H4 (cell line): Measurements from ENCODE around the gene PWWP2B. TPM values are rescaled to one million over a fixed set of nuclear protein-coding genes. Genes with fewer than 3 reads are reported as not detected.
"Not testable (repeated sequence)": the region's sequence is repeated elsewhere in the genome, so short reads cannot be mapped to it uniquely, and the experiment has no call there.

Experiments
- DNase-seq: peaks from one replicate; pipeline ENCODE4 v3.0.0-alpha.2; 2015; ENCODE audit warnings: low spot score
- total RNA-seq: library from RNA; depleted of rRNA; stranded (reverse); fragments of >200 nt; shearing (Covaris generic); gene quantifications from 2 replicates; pipeline ENCODE4 v1.2.3, GENCODE V29; 2014

The PWWP2B gene
- total RNA-seq, 1 experiment from 2014 or later = 2.2 TPM

DNA sequence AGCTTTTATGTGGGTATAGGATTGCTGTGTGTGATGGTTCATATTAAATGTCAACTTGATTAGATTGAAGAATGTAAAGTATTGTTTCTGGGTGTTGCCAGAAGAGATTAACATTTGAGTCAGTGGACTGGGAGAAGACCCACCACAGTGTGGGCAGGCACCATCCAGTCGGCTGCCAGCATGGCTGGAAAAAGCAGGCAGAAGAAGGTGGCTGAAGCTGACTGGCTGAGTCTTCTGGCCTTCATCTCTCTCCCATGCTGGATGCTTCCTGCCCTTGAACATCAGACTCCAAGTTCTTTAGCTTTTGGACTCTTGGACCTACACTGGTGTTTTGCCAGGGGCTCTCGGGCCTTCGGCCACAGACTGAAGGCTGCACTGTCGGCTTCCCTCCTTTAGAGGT lies 16.0 kb upstream of the PWWP2B start:
- not testable (repeated sequence) for DNase-seq

GRCh38 chr10:132381741-132382140 lies 15.3 kb upstream of the PWWP2B start:
- DNase-seq = no peak

- DNase-seq = peak; percentile 83
Observed at GRCh38 chr10:132382231-132382922, 14.6 kb upstream of the PWWP2B start.

- DNase-seq = no peak
Observed at GRCh38 chr10:132383101-132383500, 13.9 kb upstream of the PWWP2B start.

- no peak for DNase-seq
Observed at GRCh38 chr10:132383751-132384196, 13.2 kb upstream of the PWWP2B start.

- DNase-seq = no peak
Observed at GRCh38 chr10:132384618-132385388, 12.2 kb upstream of the PWWP2B start.

DNA sequence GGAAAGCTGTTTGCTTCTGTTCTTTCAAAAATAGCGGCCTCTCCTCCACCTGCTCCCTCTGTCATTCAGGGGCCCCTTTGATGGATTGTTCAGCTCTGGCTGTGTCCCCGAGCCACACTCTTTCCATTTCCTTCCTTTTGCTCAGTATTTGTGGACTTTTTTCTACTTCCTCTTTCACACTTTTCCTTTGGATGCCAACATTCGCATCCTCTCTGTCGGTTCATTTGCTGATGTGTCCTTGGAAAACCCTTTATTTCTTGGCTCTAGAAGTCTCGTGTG lies 11.7 kb upstream of the PWWP2B start:
- DNase-seq = no peak

DNA sequence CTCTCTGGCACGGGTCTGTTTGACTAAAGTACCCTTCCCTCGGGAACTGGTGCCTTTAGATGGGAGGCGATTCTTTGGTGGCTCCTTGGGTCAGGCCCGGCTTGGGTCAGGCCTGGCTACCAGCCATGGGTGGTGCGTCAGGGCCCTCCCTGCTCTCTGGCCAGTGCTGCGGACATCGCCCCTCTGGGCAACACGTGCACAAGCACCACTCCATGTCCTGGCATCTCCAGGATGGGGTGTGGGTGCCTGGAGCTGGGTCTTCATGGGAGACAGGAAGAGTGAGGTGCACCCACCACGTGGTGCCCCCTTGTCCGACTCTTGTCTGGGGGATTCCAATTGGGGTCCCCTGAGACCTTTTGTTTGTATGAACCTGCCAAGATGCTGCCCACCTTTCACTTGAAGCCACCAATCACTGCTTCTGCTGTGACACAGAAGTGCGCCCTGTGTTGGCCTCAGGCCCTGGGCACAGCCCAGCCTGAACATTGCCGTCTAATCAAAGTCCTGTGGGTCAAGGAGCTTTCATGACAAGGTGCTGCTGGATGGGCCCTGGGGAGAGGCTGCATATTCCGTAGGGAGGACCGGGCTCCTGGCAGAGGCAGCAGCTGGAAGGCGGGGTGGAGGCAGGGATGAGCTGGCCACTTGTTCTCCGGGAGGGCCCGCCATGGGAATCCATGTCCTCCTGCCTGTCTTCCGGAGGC lies 11.1 kb upstream of the PWWP2B start:
- DNase-seq = no peak

DNA sequence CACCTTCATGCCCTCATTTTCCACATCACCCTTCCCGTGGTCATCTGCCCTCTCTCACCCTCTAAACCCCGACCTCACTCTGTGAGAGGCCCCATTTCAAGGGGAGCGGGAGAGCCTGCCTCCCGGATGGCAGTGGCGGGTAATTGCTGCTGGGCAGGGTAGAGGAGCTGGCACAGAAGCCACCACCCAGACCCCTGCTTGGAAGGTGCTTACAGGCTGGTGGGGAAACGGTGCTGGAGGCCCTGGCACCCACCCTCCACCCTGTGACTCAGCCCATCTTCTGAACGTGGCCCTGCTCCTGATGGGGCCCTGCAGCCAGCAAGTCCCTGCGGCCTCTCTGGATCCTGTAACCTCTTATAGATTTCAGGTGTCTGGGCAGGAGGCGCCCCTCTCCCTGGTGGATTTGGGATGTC lies 10.6 kb upstream of the PWWP2B start:
- DNase-seq = no peak

GRCh38 chr10:132386896-132387295 lies 10.1 kb upstream of the PWWP2B start:
- DNase-seq = not testable (repeated sequence)

DNA sequence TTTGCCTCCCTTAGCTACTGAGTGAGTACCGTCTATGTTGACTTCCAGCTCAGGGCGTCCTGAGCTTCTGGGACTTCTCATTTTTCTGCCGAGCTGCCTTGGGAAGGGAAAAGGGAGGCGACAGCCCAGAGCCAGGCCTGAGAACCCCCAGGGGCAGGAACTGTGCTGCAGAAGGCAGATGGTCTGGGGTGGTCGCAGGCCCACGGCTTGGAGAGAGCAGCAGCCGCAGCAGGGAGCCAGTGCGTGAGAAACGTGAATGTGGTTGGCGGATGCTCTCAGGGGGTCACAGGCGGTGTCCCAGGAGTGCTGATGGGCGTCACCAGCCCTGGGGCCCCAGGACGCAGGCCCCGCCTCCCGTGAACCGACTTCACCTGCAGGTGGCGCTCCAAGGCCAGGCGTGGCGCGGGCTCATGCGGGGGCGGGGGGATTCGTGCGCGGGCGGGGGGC lies 9.2 kb upstream of the PWWP2B start:
- peak; percentile 50 for DNase-seq

DNA sequence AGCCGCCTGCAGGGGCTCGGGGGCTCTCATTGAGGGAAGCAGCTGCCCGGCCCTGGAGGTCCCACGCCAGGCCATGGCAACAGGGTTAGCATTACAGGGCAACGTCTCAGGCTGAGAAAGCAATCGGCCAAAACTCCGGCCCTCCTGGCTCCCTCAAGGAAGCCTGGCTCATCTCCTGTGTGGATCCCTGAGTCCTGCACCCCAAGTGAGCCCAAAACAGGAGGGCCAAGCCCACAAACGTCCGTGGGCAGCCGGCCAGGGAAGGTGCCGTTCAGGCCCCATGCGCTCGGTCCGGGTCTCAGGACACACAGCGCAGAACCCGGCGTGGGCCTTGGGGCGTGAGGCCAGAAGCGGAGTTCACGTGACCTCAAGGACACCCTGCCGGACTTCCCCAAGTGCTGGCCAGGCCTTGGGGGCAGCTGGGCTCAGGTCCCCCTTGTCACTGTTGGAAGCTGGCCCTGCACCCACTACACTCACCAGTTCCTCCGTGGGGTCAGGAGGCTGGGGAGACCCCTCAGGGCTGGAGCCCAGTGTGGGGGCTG lies 8.0 kb upstream of the PWWP2B start:
- DNase-seq = no peak

DNA sequence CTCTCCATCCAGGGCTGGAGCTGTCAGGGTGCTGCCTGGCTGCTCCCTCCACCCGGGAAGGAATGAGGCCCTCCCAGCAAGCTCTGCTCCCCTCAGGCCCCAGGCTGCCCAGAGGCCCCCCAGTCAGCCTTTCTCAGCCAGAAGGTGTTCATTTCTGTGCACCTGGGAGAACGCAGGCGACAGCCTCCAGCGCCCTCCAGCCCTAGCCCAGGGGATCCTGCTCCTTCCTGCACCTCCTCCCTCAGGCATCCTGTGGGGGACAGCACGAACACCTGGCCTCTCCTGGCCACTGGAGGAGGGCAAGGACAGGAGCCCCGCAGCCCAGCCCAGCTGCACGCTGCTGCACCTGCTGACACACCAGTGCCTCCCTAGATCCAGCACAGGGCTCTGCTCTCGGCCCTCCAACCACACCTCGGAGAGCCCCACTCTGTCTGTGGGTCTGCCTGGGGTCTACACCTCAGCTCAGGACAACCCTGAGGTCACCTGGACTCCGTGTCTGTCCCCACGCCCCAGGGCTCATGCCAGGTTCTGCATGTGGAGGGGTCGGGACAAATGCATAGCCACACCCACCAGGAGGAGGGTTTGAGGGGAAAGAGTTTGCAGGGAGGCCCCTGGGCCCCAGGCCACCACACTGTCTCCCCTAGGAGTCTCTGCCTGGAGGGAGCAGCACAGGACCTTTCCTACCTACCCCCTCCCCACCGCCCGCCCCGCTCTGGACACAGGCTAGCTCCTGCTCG lies 7.4 kb upstream of the PWWP2B start:
- no peak for DNase-seq

GRCh38 chr10:132390170-132390920 lies 6.7 kb upstream of the PWWP2B start:
- DNase-seq = no peak

- DNase-seq = no peak
Observed at GRCh38 chr10:132390921-132391675, 5.9 kb upstream of the PWWP2B start.

GRCh38 chr10:132391676-132392020 lies 5.4 kb upstream of the PWWP2B start:
- DNase-seq = no peak

DNA sequence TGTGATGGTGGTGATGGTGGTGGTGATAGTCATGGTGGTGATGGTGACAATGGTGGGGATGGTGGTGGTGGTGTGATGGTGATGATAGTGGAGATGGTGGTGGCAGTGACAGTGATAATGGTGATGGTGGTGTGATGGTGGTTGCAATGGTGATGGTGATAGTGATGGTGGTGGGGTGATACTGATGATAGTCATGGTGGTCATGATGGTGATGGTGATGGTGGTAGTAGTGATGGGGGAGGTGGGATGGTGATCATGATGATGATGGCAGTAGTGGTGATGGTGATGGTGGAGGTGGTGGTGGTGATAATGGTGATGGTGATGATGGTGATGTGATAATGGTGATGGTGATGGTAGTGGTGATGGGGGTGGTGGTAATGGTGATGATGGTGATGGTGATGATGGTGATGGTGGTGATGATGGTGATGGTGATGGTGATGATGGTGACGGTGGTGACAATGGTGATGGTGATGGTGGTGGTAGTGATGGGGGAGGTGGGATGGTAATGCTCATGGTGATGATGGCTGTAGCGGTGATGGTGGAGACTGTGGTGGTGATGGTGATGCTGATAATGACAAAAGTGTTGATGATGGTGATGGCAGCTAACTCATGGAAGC lies 4.7 kb upstream of the PWWP2B start:
- no peak for DNase-seq

GRCh38 chr10:132392811-132393694 lies 3.9 kb upstream of the PWWP2B start:
- DNase-seq = no peak

DNA sequence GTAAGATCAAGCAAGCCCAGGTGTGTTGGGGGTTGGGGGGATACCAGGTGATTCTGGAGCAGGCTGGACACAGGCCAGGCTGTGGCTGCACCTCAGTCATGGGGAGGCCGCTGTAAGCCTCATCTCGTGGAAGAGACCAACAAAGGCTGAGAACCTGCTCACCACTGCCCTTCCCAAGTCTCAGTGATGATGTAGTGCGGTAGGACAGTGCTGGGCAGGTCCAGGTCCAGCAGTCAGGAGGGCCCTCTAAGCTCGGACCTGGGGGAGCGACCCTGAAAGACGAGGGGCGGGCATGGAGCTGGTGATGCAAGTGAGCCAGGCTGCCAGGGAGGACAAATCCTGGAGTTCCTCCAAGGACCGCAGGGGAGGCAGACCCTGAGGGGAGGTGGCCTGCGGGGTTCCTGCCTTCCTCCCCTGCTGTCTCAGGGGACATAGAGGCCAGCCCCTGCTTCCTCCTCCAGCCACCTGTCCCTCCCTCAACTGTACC lies 3.3 kb upstream of the PWWP2B start:
- DNase-seq = no peak
